ENCODE results near the gene HSPB8.

The HSPB8 gene, protein sequence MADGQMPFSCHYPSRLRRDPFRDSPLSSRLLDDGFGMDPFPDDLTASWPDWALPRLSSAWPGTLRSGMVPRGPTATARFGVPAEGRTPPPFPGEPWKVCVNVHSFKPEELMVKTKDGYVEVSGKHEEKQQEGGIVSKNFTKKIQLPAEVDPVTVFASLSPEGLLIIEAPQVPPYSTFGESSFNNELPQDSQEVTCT

DNA sequence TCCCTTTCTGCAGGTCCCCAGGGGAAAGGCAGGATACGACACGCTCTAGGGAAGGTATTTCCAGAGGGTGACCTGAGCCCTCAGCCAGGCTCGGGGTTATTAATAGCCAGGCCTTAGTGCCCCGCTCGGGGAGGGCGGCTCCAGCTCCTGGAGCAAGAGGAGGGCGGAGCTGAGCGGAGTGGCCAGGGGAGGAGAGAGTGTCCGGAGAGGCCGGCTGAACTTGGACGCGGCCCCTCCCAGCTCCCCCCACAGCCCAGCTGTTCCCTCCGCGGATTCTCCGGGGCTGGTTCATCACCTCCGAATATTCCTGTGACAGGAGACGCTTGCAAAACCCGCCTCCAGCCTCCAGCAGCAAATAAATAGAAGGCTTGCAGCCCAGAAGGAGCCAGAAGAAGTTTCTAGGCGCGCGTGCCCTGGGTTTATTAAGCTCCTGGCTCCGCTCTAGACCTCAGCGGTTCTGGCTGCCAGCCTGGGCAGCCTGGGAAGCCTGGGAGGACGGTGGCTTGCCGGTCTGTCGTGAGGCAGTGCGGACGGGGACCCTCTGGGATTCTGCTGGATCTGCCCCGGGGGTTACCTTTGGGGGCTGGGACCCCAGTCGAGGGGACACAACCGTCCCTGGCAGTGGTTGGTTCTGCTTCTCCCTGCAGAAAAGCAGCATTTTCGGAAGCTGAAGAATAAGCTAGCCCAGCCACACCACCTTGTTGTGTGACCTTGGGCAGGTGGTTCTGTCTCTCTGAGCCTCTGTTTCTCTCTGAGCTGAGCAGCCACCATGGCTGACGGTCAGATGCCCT is at the start of gene HSPB8:
Gene HSPB8, plus strand, starts transcription at position 388 of the 791 bp plus-strand sequence. Its CDS starts 382 bp downstream, at position 770.
- peak; percentile 77 for DNase-seq

DNA sequence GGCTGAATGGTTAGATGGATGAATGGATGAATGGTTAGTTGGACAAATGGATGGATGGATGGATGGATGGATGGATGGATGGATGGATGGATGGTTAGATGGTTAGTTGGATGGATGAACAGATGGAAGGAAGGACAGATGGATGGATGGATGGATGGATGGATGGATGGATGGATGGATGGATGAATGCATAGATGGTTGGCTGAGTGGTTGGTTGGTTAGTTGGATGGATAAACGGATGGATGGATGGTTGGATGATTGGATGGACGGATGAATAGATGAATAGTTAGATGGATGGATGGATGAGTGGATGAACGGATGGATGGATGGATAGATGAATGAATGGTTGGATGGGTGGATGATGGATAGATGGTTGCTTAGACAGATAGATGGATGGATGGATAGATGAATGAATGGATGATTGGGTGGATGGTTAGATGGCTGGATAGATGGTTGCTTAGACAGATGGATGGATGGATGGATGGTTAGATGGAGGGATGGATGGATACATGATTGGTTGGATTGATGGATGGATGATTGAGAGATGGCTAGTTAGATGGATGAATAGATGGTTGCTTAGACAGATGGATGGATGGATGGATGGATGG is 48.8 kb upstream of the HSPB8 start:
- DNase-seq, result no peak

DNA sequence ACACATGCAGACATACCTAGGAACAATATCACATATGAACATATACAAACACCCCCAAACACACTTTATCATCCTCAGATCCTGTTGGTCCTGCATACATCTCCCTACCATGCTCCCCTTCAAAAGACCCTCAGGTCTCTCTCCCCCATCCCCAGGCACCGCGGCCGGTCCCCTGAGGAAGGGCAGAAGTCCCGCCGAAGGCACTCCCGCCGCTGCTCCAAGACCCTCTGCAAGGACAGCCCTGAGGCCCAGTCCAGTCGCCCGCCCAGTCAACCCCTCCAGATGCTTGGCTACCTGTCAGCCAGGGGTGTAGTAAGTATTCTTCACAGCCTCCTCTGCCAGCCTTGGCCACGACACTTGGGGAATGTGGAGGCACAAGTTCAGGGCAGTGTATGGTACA is 48.2 kb upstream of the HSPB8 start:
- DNase-seq, result no peak

DNA sequence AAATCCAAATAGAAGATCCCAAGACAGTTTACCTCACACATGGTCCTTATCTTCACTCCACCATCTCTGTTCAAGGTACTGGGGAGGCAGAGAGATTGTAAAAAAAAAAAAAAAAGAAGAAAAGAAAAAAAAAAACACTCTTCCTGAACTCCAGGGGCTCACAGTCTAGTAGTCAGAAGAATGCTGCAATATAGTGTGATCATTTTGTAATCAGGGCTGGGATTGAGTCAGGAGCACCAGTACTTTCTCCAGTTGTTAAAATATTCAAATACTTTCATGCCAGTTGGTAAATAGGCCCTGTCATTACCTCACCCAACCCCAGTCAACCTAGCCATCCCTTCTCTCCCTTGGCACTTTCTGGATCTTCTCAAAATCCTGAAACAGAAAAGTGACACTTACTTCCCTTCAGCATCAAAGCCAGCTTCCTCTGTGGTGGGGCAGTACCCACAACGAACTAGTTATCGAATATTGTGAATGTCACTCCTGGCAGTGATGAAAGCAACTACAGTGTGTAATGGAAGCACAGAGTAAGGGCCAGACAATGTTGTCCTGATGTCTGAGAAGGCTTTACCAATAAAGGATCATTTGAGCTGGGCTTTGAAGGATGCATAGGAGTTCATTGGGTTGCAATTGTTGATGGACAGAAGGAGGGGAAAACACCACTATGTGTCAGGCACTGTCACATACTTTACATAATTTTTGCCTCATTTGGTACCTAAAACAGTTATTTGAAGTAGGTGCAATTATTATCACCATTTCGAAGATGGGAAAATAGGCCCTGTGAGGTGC is 44.3 kb upstream of the HSPB8 start:
- DNase-seq, result no peak

DNA sequence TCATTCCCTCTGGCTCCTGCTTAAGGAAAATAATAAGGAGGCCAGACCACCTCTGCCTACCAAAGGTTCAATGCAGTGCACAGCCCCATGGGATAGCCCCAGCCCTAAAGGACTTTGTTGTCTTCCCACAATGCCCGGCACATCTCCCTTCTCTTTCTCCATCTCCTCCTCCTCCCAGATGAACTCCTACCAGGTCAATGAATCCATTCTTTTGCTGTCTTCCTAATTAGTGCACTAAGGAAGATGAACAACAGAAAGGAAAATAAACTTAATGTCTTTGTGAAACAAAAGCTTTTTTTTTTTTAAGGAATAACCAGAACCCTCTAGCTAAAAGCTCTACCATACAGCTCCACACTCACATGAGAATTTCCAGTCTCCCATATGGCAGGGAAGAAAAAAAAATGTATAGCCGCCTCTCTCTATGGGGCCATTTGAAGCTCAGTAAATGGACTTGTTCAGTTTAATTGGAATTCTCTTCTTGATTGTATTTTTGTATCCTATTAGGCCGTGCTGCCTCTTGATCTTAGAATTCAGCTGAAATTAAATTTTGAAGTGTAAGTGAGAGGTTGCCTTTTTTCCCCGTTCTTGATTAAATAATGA is 41.8 kb upstream of the HSPB8 start:
- no peak for DNase-seq

DNA sequence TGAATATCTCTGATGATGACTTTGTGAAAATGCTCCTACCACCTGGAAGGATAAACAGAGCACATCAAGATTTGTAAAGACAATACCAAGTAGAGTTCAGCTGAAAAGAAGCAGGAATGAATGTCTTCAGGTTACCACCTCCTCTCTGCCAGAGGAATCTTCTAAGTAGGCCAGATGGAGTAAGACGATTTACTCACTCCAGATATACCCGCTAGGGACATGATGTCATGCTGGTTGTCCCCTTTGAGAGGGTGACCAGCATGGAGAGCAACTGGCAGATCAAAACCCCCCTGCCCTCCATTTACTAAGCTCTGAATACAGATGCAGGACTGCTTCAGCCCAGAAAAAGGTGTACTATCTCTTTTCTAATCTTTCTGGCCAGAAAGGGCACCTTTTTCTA is 39.3 kb upstream of the HSPB8 start:
- DNase-seq, result no peak

DNA sequence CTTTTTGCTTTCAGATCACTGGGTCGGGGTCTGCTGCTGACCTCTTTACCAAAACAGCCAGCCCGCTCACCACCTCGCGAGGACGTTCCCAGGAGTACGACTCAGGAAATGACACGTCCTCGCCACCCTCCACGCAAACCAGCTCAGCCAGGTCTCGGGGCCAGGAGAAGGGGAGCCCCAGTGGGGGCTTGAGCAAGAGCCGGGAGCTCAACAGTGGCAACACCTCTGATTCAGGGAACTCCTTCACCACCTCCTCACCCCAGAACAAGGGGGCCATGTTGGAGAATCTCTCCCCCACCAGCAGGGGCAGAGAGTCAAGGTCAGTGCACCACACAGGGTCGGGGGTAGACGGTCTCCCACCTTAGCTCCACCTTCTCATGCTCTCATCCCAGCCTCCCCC is 33.4 kb upstream of the HSPB8 start:
- DNase-seq, result no peak

DNA sequence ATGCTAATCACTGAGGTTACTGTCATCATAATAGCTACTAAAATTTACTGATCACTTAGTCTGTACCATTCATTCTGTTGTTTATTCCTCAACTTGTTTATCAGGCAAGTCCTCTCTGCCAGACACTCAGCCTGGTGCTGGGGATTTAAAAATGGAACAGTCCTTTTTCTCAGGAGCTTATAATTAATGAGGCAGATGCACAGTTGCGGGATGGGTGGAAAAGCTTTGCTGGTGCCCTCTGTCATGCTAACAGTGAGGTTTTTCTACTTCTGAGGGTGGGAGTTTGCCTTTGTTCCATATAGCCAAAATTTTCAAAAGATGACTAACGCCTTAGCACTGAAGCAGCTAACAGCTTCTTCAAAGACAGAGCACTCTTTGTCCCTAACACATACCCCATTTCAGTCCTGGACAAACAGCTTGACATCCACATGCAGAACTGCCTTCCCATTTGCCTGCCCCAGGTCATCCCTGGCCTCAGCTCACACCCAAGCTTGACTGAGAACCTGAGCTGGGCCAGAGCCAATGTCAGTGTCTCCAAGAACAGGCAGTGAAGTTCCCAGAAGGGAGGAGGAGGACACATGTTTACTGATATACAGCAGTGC is 30.8 kb upstream of the HSPB8 start:
- DNase-seq, result no peak

DNA sequence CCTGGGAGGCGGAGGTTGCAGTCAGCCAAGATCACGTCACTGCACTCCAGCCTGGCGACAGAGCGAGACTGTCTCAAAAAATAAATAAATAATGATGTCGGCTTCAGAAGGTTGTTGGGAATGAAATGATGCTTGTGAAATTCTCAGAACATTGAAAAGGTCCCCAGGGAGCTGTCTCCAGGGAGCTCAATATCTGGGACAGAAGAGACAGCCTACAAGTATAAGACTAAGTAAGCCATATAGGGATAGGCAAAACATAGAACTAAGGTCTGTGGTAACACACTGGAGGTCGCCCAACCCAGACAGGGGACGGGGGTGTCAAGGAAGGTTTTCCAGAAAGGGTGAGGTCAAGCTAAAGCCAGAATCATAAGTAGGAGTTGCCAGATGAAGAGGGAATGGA is 29.5 kb upstream of the HSPB8 start:
- DNase-seq, result no peak

DNA sequence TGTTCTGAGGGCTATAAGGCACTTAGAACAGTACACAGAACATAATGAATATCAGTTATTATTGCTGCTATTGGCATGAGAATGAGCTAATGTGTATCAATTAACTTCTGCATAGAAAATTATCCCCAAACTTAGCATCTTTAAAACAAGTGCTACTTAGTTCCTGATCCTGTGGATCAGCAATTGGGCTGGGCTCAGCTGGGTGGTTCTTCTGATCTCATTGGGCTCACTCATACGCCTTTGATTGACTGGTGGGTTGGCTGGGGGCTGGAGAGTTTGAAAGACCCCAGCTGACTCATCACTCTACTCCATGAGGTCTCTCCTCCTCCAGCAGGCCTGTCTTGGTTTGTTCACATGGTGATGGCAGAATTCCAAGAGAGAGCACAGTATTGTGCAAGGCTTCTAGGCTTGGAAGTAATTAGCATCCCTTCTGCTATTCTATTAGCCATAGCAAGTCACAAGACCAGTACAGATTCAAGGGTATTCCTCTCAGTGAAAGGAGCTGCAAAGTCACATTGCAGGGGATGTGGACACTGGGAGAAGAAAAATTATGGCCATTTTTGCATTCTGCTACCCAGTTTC is 27.2 kb upstream of the HSPB8 start:
- no peak for DNase-seq

DNA sequence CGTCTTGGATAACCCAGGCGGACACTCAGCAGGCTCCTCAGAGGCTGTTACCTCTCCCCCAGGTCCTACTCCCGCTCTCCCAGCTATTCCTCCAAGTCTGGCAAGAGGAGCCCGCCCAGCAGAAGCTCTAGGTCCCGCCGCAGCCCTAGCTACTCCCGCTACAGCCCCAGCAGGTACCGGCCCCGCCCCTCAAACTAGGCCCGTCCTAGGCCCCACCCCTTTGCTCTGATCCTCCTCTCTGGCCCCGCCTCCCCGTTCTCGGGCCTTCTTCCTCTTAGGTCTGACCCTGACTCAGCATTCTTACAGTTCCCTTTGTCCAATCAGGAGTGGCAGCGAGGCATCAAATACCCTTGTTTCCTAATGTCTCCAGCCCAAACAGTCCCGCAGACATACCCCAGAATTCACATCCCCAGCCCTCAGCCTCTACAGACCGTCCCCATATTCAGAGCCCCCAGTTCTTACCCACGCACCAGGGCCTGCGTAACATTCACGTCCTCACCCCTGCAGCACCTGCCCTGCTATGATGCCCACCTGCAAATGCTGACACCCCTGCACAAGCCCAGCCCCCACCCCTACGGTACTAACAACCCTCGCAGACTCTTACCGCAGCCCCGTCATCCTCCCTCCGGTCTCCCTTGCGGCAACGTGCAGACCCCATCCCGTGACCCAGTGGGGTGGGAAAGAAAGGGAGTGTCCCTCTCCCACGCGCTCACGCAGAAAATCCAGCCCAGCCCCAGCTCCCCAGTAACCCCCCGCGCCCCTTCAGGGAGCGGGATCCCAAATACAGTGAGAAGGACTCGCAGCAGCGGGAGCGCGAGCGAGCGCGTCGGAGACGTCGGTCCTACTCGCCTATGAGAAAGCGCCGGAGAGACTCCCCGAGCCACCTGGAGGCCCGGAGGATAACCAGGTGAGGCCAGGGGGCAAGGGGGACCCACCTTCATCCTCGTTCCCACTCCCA is 25.0 kb upstream of the HSPB8 start:
- DNase-seq, result peak; percentile 37

DNA sequence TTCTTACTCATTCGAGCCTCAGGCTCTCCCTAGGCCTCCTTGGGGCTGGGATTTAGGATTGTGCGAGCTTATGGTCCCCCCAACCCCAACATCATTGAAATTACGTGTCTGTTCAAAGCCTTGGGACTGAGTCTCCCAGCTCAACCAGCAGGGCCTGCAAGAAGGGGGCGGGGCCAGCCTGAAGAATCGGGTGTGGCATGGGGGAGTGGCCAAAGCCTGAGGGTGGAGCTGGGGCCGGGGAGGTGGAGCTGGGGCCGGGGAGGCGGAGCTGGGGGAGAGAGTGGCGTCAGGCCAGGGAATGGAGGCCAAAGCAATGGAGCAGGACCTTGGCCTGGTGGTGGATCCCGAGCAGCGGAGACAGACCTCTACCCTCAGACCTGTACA is 24.3 kb upstream of the HSPB8 start:
- DNase-seq, result no peak

DNA sequence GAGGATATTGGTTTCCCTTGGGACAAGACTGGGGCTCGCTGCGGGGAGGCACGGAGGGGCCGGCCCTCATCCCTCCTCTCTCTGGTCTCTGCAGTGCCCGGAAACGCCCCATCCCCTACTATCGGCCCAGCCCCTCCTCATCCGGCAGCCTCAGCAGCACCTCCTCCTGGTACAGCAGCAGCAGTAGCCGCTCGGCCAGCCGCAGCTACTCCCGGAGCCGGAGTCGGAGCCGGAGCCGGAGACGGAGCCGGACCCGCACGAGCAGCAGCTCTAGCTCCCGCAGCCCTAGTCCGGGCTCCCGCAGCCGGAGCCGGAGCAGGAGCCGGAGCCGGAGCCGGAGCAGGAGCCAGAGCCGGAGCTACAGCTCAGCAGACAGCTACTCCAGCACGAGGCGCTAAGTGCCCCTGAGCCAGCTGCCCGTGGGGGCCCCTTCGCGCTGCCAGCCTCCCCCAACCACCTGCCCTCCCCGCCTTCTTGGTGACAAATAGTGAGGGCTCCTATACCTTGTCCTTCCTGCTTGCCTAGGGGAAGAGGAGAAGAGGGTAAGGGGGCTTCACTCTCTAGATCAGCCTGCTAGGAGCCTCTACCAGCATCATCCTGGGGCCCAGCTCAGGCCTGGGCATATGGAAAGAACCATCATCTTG is 22.2 kb upstream of the HSPB8 start:
- no peak for DNase-seq

DNA sequence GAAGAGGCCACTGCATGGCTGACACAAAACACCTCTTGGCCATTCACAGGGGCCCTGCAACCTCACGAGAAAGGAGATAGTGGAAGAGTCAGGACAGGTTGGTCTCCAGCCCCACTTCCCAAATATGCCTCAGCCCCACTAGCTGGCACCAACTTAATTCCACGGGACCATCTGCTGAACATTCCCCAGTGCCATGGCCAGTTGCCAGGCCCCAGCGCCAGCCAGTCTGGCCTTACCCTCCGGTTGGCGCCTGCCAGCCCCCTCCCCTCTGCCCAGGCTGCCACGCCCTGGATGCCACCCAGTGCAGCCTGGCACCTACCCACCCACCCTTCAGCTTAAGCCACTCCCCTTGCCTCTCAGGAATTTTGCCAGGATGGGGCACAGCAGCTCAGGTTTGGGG is 21.2 kb upstream of the HSPB8 start:
- DNase-seq, result no peak

DNA sequence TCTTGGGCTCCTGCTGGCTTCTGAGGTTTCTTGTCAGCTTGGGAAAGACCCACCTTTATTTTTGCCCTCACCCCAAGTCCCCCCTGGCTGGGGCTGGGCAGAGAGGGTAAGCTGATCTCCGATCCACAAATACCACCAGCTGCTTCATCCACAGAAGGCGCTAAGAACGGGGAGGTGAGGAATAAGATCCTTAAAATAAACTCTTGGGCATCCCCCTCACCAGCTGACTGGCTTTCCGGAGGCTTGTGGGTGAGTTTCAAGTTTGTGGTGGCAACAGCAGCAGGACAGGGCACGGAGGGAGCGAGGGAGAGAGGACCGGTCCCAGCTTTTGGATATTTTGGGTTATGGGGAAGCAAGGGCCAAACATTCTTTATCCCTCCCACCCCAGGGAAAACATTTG is 20.8 kb upstream of the HSPB8 start:
- DNase-seq, result no peak

DNA sequence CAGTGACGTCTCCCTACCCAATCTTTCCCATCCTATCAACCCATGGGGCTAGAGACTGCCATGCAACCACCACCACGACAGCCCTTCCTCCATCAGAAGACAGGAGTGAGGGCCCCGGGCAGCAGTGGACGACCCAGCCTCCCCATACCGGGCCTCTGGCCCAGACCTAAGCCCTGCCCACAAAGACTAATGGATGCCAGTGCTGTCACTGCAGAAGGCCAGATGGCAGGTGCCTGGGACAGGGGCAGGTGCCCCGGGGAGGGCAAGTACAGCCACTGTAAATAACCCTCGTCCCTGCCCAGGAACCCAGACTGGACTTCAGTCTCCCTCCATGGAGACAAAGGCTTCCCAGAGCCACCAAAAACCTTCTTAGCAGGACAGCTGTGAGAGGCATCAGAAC is 20.3 kb upstream of the HSPB8 start:
- no peak for DNase-seq

DNA sequence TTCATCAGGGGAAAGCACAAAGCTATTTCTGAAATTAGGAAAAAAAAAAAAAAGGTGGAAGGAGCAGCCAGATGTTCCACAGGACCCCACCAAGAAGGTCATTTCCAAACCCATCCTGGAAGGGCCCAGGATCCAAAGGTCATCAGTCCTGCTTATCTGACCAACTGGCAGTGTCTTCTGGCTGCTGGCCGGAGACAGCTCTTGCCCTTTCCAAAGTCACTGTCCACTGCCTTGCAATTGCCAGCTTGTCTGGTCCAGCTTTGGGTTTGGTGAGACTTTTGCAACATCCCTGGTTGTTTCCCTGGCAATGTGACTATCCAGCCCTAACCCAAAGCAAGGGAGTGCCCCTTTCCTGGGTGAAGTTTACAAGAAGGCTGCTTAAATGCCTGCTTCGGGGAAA is 18.9 kb upstream of the HSPB8 start:
- DNase-seq, result no peak

DNA sequence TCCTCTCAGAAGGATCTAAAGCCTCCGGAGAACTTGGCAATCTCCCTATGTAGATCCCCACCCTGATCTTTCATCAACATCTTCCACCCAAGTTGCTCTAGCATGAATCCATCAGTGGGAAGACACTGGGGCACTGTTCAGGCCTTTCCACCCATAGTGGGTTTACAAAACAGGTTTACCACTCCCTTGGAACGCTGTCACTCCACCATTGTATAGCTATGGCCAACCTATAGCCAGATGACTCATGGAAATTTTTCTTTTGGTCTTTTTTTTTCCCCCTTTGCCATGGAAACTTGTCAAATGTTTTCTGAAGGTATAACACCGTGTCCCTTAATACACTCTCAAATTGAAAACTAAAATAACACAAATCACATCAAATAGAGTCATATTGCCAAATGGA is 10.8 kb upstream of the HSPB8 start:
- no peak for DNase-seq

DNA sequence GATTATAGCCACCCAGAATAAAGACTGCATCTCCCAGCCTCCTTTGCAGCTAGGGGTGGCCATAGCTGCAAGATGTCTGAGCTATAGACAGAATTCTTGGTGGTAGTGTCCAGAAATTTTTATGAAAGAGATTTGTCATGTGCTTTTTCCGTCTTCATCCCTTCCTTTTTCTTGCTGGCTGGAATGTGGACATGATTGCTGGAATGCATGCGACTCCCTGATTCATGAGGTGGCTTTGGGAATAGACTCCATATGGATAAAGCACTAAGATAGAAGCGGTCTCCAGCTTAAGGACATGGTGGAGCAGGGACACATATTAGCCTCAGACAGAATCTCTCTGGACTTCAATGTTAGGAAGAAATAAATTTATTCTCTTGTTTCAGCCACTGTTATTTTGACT is 10.0 kb upstream of the HSPB8 start:
- no peak for DNase-seq

DNA sequence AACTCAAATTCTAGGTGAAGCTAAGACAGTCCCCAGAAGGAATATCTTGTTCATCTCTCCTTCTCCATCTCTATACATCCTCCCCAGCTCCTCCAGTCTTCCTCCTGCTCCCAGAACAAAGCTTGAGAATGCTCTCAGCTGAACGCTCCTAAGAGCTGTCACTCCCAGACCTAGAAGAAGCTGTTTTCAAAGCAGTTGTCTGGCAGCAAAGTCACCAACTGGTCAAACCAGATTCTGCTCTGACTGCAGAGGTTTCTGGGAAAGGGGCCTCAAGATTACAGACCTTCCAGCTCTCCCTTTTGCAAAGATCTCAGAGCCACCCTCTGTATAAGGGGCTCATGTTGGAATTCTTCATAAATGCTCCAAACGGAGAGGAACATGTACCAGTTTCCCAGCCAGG is 9.6 kb upstream of the HSPB8 start:
- DNase-seq, result no peak

DNA sequence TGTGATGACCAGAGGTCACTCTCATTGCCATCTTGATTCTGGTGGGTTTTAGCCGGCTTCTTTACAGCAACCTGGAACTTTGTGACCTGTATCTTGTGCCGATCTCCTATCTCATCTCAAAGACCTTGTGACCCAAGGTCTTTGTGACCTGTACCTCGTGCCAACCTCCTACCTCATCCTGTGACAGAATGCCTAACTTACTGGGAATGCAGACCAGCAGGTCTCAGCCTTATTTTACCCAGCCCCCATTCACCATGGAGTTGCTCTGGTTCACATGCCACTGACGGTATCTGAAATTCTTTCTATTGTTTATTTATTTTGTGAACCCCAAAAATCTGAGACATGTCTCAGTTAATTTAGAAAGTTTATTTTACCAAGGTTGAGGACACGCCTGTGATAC is 7.4 kb upstream of the HSPB8 start:
- DNase-seq, result no peak
